IgD-negative memory B cell (primary cell): ENCODE data around the gene MAML2. TPM values are rescaled to one million over a fixed set of nuclear protein-coding genes. Genes with fewer than 3 reads are reported as not detected.
A peak's percentile ranks its signal among the peaks of the same experiment; 100 is the strongest.

Experiments used
- H3K27ac Mint-ChIP-seq, 3 donors: one replicate each; pipeline ENCODE4 v1.8.0; 2020 to 2022; ENCODE audit warnings: mild to moderate bottlenecking in 3 of 3, mixed read lengths in 3 of 3, moderate library complexity in 1 of 3
- H3K27me3 Mint-ChIP-seq: one replicate; pipeline ENCODE4 v1.8.0; 2021; ENCODE audit warnings: mixed read lengths
- H3K36me3 Mint-ChIP-seq: one replicate; pipeline ENCODE4 v1.8.0; 2020; ENCODE audit warnings: mild to moderate bottlenecking, mixed read lengths
- H3K4me1 Mint-ChIP-seq, 3 donors: one replicate each; pipeline ENCODE4 v1.8.0; 2020 to 2022; ENCODE audit warnings: mixed read lengths in 3 of 3, mild to moderate bottlenecking in 1 of 3
- H3K4me3 Mint-ChIP-seq, 4 donors: one replicate each; pipeline ENCODE4 v1.8.0; 2020 to 2022; ENCODE audit warnings: mild to moderate bottlenecking in 4 of 4, mixed read lengths in 4 of 4, moderate library complexity in 3 of 4
- H3K9me3 Mint-ChIP-seq, 3 donors: one replicate each; pipeline ENCODE4 v1.8.0; 2020 to 2021; ENCODE audit warnings: mixed read lengths in 3 of 3, mild to moderate bottlenecking in 1 of 3
- polyA plus RNA-seq: library from polyadenylated mRNA; unstranded; fragments of 300-500 nt; fragmentation: Illumina TruSeq; gene quantifications from one replicate; pipeline ENCODE4 v1.2.3, GENCODE V29; 2021

The MAML2 gene
- polyA plus RNA-seq, 1 donor from 2014 or later: 9.3 TPM

GRCh38 chr11:96207459-96208449 lies 135.2 kb downstream of the MAML2 start:
- peak overlapping the region; percentile 3 to 79 (median 9) for H3K27ac Mint-ChIP-seq
- peak overlapping the region; percentile 10 to 88 (median 56) for H3K4me3 Mint-ChIP-seq
- H3K9me3 Mint-ChIP-seq: no peaks in the 10 kb centered on the region
- peaks cover 46 to 63% (median 62%) of the 10 kb centered on the region in 3 donors for H3K4me1 Mint-ChIP-seq
- H3K36me3 Mint-ChIP-seq: peaks cover 6% of the 10 kb centered on the region
- H3K27me3 Mint-ChIP-seq: no peaks in the 10 kb centered on the region

GRCh38 chr11:96206955-96207354 lies 136.0 kb downstream of the MAML2 start:
- H3K27me3 Mint-ChIP-seq: no peaks in the 10 kb centered on the region
- H3K4me3 Mint-ChIP-seq: peak overlapping the region in 2 of 4 donors; percentile 32 to 51
- peaks cover 41 to 58% (median 54%) of the 10 kb centered on the region in 3 donors for H3K4me1 Mint-ChIP-seq

GRCh38 chr11:96205460-96205809 lies 137.6 kb downstream of the MAML2 start:
- Mint-ChIP-seq H3K4me1 (peaks cover 35 to 54% (median 51%) of the 10 kb centered on the region in 3 donors), H3K27me3 (no peaks in the 10 kb centered on the region), H3K36me3 (peaks cover 1% of the 10 kb centered on the region), H3K27ac (peak overlapping the region in 2 of 3 donors; percentile 59 to 89), H3K9me3 (no peaks in the 10 kb centered on the region), H3K4me3 (no peak overlapping the region)

More at GRCh38 chr11:96206955-96207354, 136.0 kb downstream of the MAML2 start:
- H3K9me3 Mint-ChIP-seq: no peaks in the 10 kb centered on the region
- peaks cover 4% of the 10 kb centered on the region for H3K36me3 Mint-ChIP-seq
- H3K27ac Mint-ChIP-seq: peak overlapping the region; percentile 3 to 79 (median 9)

DNA sequence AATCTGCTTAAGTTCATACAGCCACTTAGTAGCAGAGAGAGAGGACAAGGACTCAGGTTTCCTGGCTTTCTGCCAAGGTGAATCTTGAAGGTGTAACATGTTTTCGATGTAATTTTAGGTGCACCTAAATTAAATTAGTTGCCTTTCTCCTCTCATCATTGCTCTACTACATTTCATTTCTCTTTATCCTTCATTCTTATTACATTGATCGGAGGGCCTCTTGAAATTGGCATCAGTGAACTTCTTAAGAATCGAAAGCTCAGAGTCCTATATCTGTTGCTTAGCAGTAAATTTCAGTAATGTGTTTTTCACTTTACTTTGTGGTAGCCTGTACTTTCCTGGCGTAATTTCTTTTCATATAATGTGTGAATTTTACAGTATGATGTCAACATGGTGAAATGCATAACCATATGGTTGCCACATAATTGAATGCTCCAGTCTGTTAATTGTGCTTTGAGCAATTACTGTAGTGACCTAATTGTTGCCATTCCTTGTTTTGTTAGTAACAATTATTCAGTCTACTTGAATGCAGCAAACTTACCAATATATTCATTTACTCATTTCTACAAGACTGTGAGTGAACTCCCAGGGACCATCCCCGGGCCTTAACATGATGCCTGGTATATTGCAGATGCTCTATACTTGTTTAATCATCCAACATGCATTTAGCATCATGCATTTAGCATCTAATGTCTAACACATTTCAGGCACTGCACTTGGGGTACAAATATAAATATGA lies 138.1 kb downstream of the MAML2 start:
- Mint-ChIP-seq H3K27ac (peak overlapping the region in 1 of 3 donors; percentile 89), H3K36me3 (peaks cover 2% of the 10 kb centered on the region), H3K9me3 (no peaks in the 10 kb centered on the region), H3K4me1 (peaks cover 35 to 54% (median 52%) of the 10 kb centered on the region in 3 donors), H3K27me3 (no peaks in the 10 kb centered on the region), H3K4me3 (no peak overlapping the region)

DNA sequence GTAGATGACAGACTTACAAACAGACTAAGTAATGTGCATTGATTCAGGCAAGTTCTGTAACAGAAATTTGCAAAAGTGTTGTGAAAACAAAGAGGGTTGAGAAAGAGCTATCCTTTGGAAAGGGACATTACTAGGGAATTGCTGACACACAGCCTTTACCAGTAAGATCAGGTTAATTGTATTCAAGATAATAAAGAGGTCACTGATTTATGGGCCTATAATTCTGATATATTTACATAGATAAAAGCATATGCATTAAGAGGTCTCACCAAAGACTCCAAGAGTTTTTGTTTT lies 138.7 kb downstream of the MAML2 start:
- H3K4me1 Mint-ChIP-seq: peaks cover 35 to 54% (median 54%) of the 10 kb centered on the region in 3 donors
- H3K36me3 Mint-ChIP-seq: peaks cover 2% of the 10 kb centered on the region
- H3K27me3 Mint-ChIP-seq: no peaks in the 10 kb centered on the region
- H3K27ac Mint-ChIP-seq: no peak overlapping the region
- no peaks in the 10 kb centered on the region for H3K9me3 Mint-ChIP-seq
- no peak overlapping the region for H3K4me3 Mint-ChIP-seq

DNA sequence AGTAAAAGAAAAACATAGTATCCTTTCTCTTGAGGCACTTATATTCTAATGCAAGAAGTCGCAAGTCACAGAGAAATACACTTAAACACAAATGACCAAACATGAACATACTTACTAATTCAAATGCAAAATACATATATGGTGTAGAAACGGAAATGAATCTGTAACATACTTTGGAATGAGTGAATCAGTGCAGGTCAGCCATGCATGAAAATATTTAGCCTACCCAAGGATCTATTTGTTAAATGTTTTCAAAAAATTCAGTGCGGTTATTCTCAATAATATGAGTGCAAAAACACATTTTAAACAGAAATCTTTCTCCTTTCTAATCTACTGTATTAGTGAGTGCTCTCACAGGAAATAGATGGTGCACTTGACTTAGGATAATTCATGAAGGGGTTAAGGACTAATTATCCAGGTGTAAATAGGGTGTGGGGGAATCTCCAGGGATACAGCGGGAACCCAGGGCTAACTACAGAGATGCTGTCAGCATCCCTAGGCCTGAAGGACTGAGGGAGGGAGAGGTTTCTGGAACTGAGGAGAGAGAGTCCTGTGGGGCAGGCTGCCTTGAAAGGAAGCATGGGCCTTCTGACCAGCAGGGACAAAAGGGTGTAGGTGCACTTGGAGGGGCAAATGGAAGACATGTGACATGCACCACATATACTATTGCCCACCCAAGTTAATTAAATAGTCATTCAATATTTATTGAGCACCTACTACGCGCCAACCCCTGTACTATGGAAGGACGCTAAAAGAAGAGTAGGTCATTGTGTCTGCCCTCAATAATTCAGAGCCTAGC lies 139.2 kb downstream of the MAML2 start:
- Mint-ChIP-seq H3K27ac (peak overlapping the region in 1 of 3 donors; percentile 65), H3K4me3 (peak overlapping the region in 1 of 4 donors; percentile 33), H3K27me3 (no peaks in the 10 kb centered on the region), H3K36me3 (peaks cover 2% of the 10 kb centered on the region), H3K4me1 (peaks cover 33 to 52% (median 52%) of the 10 kb centered on the region in 3 donors), H3K9me3 (no peaks in the 10 kb centered on the region)

GRCh38 chr11:96200243-96200642 lies 142.8 kb downstream of the MAML2 start:
- peaks cover 5% of the 10 kb centered on the region for H3K36me3 Mint-ChIP-seq
- H3K4me1 Mint-ChIP-seq: peaks cover 31 to 56% (median 43%) of the 10 kb centered on the region in 3 donors
- H3K4me3 Mint-ChIP-seq: peak overlapping the region in 1 of 4 donors; percentile 29
- peaks cover 2% of the 10 kb centered on the region for H3K27me3 Mint-ChIP-seq
- no peaks in the 10 kb centered on the region for H3K9me3 Mint-ChIP-seq
- H3K27ac Mint-ChIP-seq: peak overlapping the region in 2 of 3 donors; percentile 21 to 34

DNA sequence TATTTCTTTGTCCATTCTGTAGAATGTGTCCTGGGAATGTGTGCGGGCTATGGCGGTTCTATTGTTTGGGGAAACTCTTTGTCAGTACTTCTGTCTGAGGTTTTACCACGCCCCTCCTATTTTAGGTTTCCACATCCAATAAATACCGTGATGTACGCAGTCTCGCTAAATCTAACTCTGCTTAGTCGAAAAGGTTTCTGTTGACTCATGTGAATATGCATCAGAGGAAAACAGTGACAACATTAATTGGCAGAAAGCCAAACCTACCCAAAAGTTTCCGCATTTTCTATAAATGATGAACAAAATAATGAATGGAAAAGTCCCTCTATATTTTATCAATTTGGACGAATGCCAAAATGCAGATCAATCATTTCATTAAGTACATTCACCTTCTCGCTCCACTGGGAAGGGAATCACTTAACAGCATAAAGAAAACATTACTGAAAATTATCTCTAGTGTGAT lies 143.4 kb downstream of the MAML2 start:
- H3K9me3 Mint-ChIP-seq: no peaks in the 10 kb centered on the region
- H3K4me3 Mint-ChIP-seq: peak overlapping the region in 2 of 4 donors; percentile 8 to 39
- peak overlapping the region in 1 of 3 donors; percentile 47 for H3K27ac Mint-ChIP-seq

GRCh38 chr11:96197801-96198701 lies 144.9 kb downstream of the MAML2 start:
- H3K36me3 Mint-ChIP-seq: peaks cover 5% of the 10 kb centered on the region
- H3K4me1 Mint-ChIP-seq: peaks cover 43 to 59% (median 47%) of the 10 kb centered on the region in 3 donors
- H3K4me3 Mint-ChIP-seq: peak overlapping the region in 3 of 4 donors; percentile 1 to 84 (median 69)
- H3K9me3 Mint-ChIP-seq: no peaks in the 10 kb centered on the region
- peaks cover 4% of the 10 kb centered on the region for H3K27me3 Mint-ChIP-seq
- H3K27ac Mint-ChIP-seq: peak overlapping the region; percentile 4 to 86 (median 71)

More for the DNA sequence above, 143.4 kb downstream of the MAML2 start:
- H3K36me3 Mint-ChIP-seq: peaks cover 5% of the 10 kb centered on the region
- H3K4me1 Mint-ChIP-seq: peaks cover 37 to 56% (median 43%) of the 10 kb centered on the region in 3 donors
- peaks cover 4% of the 10 kb centered on the region for H3K27me3 Mint-ChIP-seq

GRCh38 chr11:96197103-96197502 lies 145.9 kb downstream of the MAML2 start:
- peaks cover 4% of the 10 kb centered on the region for H3K27me3 Mint-ChIP-seq
- no peaks in the 10 kb centered on the region for H3K9me3 Mint-ChIP-seq
- H3K27ac Mint-ChIP-seq: peak overlapping the region; percentile 4 to 86 (median 60)
- H3K36me3 Mint-ChIP-seq: peaks cover 5% of the 10 kb centered on the region
- H3K4me3 Mint-ChIP-seq: peak overlapping the region in 1 of 4 donors; percentile 69
- peaks cover 40 to 56% (median 50%) of the 10 kb centered on the region in 3 donors for H3K4me1 Mint-ChIP-seq

DNA sequence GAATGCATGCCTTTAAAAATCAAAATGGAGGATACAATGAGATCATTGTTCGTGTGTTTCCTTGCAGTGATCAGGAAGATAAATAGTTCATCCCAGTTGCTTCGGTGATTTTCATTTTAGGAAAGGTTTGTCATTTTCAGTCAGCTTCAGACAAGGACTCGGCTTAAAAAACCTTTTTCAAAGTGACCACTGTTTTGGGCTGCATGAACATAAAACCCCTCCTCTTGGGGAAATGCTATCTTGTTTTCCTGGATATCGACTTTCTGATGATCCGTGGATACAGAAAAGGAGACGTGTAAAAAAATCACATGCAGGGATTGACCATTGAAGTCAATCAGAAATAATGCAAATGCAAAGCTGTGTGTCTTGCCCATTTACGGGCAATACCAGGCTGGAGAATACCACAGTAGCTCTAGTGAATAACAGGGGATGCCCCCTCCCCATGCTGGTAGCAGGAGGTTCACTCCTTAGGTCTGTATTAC lies 146.8 kb downstream of the MAML2 start:
- Mint-ChIP-seq H3K27me3 (peaks cover 4% of the 10 kb centered on the region), H3K4me1 (peaks cover 40 to 56% (median 49%) of the 10 kb centered on the region in 3 donors), H3K4me3 (peak overlapping the region in 1 of 4 donors; percentile 8), H3K27ac (peak overlapping the region in 1 of 3 donors; percentile 47), H3K9me3 (no peaks in the 10 kb centered on the region), H3K36me3 (peaks cover 5% of the 10 kb centered on the region)

- Mint-ChIP-seq H3K36me3 (peaks cover 5% of the 10 kb centered on the region), H3K4me3 (peak overlapping the region in 1 of 4 donors; percentile 8), H3K4me1 (peaks cover 44 to 58% (median 47%) of the 10 kb centered on the region in 3 donors), H3K27me3 (peaks cover 4% of the 10 kb centered on the region), H3K9me3 (no peaks in the 10 kb centered on the region), H3K27ac (peak overlapping the region in 1 of 3 donors; percentile 47)
These were observed 147.3 kb downstream of the MAML2 start for GRCh38 chr11:96195671-96196070.
